ENCODE data around the gene OMA1.

GRCh38 chr1:58566339-58566738 is 19.8 kb upstream of the OMA1 start:
- TF ChIP-seq FOXM1 (IDR thresholded peaks at IDR 0.05; ENCODE audit: borderline replicate concordance) (no peak), PKNOX1 (IDR thresholded peaks at IDR 0.05) (no peak), FOXK2 (IDR thresholded peaks at IDR 0.05) (no peak), SUZ12 (IDR thresholded peaks at IDR 0.05) (no peak), ZNF384 (IDR thresholded peaks at IDR 0.05) (no peak), TARDBP (IDR thresholded peaks at IDR 0.05) (no peak), HDGF (IDR thresholded peaks at IDR 0.05; ENCODE audit: borderline replicate concordance) (no peak), SP1 (IDR thresholded peaks at IDR 0.05) (no peak), ARNT (IDR thresholded peaks at IDR 0.05) (no peak), BHLHE40 (IDR thresholded peaks at IDR 0.05; ENCODE audit: borderline replicate concordance) (no peak)
